MCF 10A (cell line): ENCODE data around the gene CHRDL2. TPM values are rescaled to one million over a fixed set of nuclear protein-coding genes. Genes with fewer than 3 reads are reported as not detected.

ENCODE experiments used
- BruUV-seq: library from RNA; stranded (reverse); fragments of 400-500 nt; replicated peaks from 2 replicates; lab custom pipeline; 2021; lab: Mats Ljungman, UMichigan
- CTCF ChIA-PET: fragments of 300-600 bp; sonication (Branson Sonifier 250); formaldehyde crosslinking; extraction: SDS; loops from one replicate; lab custom pipeline; 2021; ENCODE audit warnings: antibody characterized with exemption, inconsistent platforms; lab: Yijun Ruan, JAX
- POLR2A ChIA-PET: fragments of 300-600, 350-650 bp; sonication (Branson Sonifier 250); formaldehyde crosslinking; extraction: SDS; loops from one replicate; lab custom pipeline; 2020; ENCODE audit warnings: antibody characterized with exemption, inconsistent platforms; lab: Yijun Ruan, JAX
- DNase-seq: peaks from one replicate; pipeline ENCODE4 v3.0.0-alpha.2; 2018; ENCODE audit not compliant: unreplicated experiment
- H3K27ac Mint-ChIP-seq: one replicate; pipeline ENCODE4 v1.8.0; 2022; ENCODE audit warnings: mild to moderate bottlenecking, low read depth, mixed read lengths; ENCODE audit not compliant: unreplicated experiment
- H3K27me3 Mint-ChIP-seq: one replicate; pipeline ENCODE4 v1.8.0; 2022; ENCODE audit warnings: mixed read lengths; ENCODE audit not compliant: insufficient read depth, unreplicated experiment
- H3K36me3 Mint-ChIP-seq: one replicate; pipeline ENCODE4 v1.8.0; 2022; ENCODE audit warnings: mild to moderate bottlenecking, moderate library complexity, mixed read lengths; ENCODE audit not compliant: insufficient read depth, unreplicated experiment
- H3K4me1 Mint-ChIP-seq: one replicate; pipeline ENCODE4 v1.8.0; 2022; ENCODE audit warnings: mixed read lengths; ENCODE audit not compliant: insufficient read depth, unreplicated experiment
- H3K4me3 Mint-ChIP-seq: one replicate; pipeline ENCODE4 v1.8.0; 2022; ENCODE audit warnings: mild to moderate bottlenecking, moderate library complexity, mixed read lengths; ENCODE audit not compliant: unreplicated experiment
- H3K9me3 Mint-ChIP-seq: one replicate; pipeline ENCODE4 v1.8.0; 2022; ENCODE audit warnings: mixed read lengths; ENCODE audit not compliant: unreplicated experiment
- intact Hi-C: fragments of 100-400 bp; cut with micrococcal nuclease; formaldehyde crosslinking; loops from 2 replicates; pipeline ENCODE4 v1.14.1; 2022
- total RNA-seq: library from RNA; stranded (reverse); gene quantifications from 2 replicates; pipeline ENCODE4 v1.2.3, GENCODE V29; 2022
- TF ChIP-seq, protein P1 (sequence below): fragments of 200-600 bp; IDR thresholded peaks from one replicate; pipeline ENCODE4 v1.8.0; 2022; ENCODE audit warnings: antibody characterized with exemption, mild to moderate bottlenecking; ENCODE audit not compliant: unreplicated experiment

The CHRDL2 gene
- total RNA-seq, 1 experiment from 2014 or later, result not detected

DNA sequence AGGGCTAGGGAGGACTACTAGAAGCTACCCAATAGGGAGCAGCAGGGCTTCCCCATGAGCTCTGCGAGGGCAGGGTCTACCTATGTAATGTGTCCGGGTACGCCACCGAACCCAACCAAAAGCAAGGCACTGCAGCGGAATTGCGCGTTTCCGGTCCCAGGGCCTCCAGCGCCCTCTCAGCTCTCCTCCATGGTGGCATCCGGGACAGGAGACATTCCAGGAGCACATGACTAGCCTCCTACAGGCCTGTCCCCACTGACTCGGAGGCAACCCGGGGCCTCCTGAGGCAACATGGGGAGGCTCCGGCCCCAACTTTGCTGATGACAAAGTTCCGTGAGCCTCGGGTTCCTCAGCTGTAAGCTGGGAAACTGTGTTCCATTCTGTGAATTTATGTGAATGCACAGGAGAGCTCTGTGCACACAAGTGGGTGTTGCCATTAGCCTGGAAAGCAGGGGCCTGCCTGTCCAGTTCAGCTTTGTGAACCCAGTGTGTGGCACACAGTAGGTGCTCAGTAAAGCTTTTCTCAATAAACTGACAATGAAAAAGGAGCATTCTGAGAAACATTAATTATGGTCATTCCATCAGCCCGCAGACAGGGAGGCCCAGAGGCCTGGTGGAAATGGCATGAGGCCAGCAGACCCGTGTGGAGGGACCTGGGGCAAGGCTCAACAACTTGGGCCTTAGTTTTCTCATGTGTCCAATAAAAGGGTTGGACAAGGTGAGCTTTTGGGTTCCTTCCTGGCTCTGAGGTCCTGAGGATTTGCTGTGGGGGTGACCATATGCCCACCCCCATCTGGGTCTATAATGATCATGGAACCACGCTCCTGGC, 50.3 kb downstream of the CHRDL2 start:
- TF ChIP-seq, protein P1, sequence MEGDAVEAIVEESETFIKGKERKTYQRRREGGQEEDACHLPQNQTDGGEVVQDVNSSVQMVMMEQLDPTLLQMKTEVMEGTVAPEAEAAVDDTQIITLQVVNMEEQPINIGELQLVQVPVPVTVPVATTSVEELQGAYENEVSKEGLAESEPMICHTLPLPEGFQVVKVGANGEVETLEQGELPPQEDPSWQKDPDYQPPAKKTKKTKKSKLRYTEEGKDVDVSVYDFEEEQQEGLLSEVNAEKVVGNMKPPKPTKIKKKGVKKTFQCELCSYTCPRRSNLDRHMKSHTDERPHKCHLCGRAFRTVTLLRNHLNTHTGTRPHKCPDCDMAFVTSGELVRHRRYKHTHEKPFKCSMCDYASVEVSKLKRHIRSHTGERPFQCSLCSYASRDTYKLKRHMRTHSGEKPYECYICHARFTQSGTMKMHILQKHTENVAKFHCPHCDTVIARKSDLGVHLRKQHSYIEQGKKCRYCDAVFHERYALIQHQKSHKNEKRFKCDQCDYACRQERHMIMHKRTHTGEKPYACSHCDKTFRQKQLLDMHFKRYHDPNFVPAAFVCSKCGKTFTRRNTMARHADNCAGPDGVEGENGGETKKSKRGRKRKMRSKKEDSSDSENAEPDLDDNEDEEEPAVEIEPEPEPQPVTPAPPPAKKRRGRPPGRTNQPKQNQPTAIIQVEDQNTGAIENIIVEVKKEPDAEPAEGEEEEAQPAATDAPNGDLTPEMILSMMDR, result no peak
- POLR2A ChIA-PET, result interaction anchor here (1.2 kb wide), 1 partner anchor 17 kb away, joined by 4 read pairs; no protein-coding TSS in a partner anchor
- CTCF ChIA-PET, result interaction anchor here (0.6 to 1.2 kb wide), 5 partner anchors 11 to 110 kb away, joined by 3 to 5 read pairs (median 3); no protein-coding TSS in a partner anchor
- intact Hi-C loops, result no loop called here
- Mint-ChIP-seq H3K4me3 (no peak overlapping the region), H3K4me1 (no peaks in the 10 kb centered on the region), H3K27ac (no peak overlapping the region), H3K9me3 (no peaks in the 10 kb centered on the region), H3K27me3 (no peaks in the 10 kb centered on the region), H3K36me3 (no peaks in the 10 kb centered on the region)
- BruUV-seq, result no TSS peak
- DNase-seq, result no peak

DNA sequence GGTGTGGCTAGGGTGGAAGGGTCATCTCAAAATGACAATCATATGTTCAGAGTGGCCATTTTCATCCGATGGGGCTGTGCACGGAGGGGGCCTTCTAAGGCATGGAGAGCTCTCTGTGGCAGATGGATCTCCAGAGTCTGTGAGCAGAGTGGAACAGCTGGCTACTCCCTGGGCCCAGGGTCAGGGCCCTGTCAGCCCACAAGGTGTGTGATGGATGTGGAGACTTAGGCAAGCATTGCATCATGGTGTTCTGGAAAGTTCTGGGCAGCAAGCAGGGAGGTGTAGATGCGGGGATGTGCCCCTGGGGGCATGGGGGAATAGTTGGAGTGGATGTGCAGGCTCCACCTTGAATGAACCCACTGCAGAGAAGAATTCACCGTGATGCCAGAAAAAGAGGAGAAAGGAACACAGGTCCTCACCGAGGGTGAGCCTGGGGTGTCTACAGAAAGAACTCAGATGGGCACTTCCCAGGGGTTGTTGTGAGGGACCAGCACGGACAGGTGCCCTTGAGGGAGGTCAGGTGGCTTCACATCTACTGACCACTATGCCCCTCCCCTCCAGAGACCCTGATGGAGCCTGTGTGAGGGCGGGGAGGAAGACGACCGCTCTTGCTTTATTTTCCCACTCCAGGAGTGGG, 51.1 kb downstream of the CHRDL2 start:
- POLR2A ChIA-PET, result interaction anchor here (1.2 kb wide), 1 partner anchor 16 kb away, joined by 4 read pairs; no protein-coding TSS in a partner anchor
- Mint-ChIP-seq H3K27ac (no peak overlapping the region), H3K9me3 (no peaks in the 10 kb centered on the region), H3K36me3 (no peaks in the 10 kb centered on the region), H3K4me3 (no peak overlapping the region), H3K4me1 (no peaks in the 10 kb centered on the region), H3K27me3 (no peaks in the 10 kb centered on the region)
- no TSS peak for BruUV-seq
- DNase-seq, result no peak
- CTCF ChIA-PET, result interaction anchor here (0.9 to 1.0 kb wide), 2 partner anchors 16 to 23 kb away, joined by 3 to 5 read pairs; no protein-coding TSS in a partner anchor
- intact Hi-C loops, result no loop called here
- TF ChIP-seq, protein P1, result no peak

DNA sequence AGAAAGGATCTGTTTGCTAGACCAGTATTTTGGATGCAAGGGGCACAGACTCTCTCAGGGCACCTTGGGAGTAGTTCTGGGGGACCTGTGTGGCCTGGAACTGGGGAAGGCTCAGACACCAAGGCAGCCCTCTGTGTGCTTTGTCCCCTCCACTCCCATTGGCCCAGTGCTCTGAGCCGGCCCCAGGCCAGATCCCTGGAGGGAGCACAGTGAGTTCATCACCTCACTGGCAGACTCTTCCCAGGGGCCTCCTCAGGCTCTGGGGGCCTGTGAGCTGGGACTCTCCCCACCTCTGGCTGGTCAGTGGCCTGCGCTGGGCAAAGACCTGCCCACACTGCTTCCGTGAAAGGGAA, 51.7 kb downstream of the CHRDL2 start:
- ChIA-PET POLR2A (no interaction called here), CTCF (no interaction called here)
- Mint-ChIP-seq H3K27ac (no peak overlapping the region), H3K27me3 (no peaks in the 10 kb centered on the region), H3K4me1 (no peaks in the 10 kb centered on the region), H3K36me3 (no peaks in the 10 kb centered on the region), H3K4me3 (no peak overlapping the region), H3K9me3 (no peaks in the 10 kb centered on the region)
- TF ChIP-seq, protein P1, result no peak
- DNase-seq, result no peak
- intact Hi-C loops, result no loop called here
- BruUV-seq, result no TSS peak
